Activated T-cell treated with anti-CD3 and anti-CD28 coated beads, Interleukin-2, amount 50 U/mL, for 1 hour (primary cell): ENCODE results near the gene SH3GL2.

Experiments
- DNase-seq: peaks from one replicate; pipeline ENCODE4 v3.0.0-alpha.2; 2020

Gene SH3GL2

DNA sequence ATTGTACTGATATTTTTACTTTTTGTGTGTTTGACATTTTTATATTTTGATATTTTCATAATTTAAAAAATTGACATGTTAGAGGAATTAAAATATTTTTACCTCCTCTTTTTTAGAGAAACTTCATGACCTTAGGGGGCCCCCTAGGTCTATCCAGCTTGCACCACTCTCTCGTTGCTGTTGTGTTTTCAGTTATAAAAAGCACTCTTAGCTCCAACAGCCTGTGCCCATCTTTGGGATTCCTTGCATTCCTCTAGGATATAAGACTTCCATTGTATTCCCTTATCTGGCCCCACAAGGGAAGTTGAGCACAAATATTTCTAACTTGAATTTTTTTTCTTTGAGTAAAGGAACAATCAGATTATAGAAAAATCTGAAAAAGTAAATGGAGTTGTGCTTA lies 245.3 kb downstream of the SH3GL2 start:
- no peak for DNase-seq

DNA sequence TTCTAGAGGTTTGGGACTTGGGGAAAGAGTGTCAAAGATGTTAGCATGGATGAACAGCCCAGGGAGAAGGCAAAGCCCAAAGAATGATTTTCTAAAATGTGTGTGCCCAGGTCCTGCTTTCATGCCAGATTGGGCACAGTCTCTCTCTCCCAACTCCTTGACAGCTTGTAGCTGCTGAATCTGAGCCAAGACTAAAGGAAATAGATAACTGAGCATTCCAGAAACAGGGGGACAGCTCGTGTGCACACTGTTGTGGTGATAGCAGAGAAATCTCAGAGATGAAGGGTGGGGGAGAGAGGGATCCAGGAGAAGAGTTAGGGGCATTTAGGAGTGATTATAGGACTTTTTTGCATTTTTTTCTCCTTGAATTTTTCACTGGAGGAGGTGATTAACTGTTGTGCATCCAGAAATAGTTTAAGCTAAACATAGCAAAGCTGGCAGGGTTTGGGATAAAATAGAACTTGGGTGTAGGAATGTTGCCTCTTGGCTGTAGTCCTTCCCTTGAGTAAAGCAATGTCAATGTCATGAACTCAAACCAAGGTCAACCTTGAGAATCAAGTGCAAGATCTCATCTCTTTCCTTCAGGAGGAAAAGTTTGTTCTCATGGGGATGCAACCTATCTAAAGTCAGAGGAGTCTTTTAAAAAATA lies 245.9 kb downstream of the SH3GL2 start:
- DNase-seq: no peak

DNA sequence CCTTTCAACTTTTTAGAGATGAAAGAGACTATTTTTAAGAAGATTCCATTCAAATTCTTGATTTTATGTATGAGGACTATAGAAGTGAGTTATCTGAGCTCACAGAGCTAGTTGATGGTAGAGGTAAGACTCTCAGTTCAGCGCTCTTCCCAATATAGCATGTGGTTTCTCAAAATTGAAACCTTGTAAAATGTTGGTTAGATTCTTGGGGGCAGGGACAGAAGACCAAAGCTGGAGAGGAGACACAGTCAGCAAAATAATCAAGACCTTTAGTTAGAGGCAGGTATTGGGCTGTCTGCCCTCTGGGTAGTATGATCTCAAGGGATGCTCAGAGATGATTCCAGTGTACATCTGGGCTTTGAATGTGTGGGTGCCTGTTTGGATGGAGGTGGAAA lies 246.4 kb downstream of the SH3GL2 start:
- DNase-seq: no peak

DNA sequence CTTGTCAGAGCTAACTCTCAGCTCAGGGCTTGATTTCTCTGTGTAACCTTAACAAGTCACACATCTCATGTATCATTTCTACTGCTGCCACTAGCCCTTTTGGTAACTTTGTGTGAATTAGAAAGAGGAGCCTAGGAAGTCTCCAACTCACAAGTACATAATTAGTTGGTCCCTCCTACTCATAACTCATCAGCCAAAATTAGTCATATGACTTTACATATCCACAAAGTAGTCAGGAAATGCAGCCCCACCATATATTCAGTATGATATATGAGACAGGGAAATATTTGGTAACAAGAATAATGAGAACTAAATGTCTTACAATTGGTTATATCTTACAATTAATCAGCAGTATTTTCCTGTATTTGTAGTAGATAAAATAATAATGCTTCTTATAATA lies 250.2 kb downstream of the SH3GL2 start:
- DNase-seq: no peak

DNA sequence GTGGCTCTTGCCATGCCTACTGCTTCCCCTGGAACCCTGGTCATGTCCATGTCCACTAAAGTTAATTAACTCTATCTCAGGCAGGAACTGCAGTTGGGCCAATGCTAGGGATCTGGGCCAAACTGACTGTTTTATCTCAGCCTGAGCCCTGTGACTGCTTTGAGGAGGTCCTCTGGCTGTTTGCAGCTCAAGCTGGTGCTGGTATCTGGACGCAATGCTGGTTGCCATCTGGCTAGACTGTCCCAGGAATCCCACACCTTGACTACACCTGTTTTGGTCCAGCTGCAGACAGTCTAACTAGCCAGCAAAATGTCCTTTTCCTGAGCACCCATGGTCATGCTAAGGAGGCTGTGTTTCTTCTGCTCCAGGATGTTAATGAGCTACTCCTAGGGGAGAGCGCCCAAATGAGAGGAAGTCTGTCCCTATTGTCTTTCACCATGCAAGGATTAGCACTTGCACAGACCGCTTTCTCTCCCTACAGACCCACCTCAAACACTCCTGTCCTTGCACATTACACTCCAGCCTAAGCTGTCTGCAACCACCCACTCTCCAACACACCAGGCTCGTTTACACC lies 251.0 kb downstream of the SH3GL2 start:
- DNase-seq: no peak

DNA sequence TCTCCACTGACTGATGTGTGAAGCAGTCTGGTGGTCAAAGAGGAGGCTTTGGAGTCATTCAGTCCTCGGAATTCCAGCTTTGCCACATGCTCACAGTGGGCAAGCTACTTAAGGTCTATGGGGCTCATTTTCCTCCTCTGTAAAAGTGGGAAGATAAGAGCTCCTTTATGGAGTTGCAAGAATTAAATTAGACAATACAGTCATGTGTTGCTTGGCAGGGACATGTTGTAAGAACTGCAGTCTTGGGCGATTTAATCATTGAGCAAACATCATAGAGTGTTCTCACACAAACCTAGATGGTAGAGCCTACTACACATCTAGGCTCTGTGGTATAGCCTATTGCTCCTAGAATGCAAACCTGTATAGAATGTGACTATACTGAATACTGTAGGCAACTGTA lies 253.9 kb downstream of the SH3GL2 start:
- no peak for DNase-seq

DNA sequence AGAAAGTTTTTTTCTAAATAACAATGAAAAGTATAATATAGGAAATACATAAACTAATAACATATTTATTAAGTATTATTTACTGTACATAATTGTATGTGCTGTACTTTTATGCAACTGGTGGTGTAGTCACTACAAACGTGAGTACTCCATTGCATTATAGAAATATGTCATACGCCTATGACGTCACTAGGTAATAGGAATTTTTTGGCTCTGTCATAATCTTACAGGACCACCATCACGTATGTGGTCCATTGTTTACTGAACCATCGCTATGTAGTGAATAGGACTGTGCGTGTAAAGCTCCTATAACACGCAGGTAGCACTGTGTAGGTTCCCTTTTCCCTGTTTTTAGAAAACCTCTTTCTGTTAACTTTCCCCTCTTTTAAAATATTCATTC lies 255.0 kb downstream of the SH3GL2 start:
- DNase-seq: no peak

DNA sequence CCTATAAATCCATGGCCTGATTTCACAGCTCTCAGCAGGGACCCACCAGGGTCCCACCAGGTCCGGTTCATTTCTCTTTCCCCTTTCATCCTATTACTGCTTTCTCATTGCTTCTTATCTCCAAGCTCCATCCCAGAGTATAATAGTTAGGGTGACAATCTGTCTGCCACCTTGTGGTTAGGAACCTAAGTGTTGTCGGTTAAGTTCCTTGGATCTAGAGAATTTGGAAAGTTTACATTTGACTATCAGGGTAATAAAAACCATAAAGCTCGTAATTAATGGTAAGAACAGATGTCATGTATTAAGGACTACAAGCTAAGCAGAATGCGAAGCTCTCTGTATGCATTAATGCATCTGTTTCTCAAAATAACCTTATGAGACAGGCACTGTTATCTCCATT lies 259.1 kb downstream of the SH3GL2 start:
- DNase-seq: no peak

DNA sequence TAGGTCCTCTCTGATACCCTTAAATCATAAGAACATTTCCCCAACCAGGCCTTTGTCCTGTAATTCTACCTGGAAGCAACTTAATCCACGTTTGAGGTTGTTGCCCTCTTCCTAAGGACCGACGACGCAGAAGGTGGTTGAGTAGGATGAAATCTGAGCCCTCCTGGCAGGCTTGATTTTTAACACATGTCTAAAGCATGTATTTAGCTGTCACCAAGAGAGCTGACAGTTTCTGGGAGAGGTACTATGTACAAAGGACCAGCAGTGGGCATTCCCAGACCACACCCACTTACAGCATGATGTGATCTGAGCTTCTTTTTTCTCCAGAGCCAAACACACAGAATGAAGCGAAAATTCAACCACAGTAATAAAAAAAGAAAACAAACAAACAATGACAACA lies 260.9 kb downstream of the SH3GL2 start:
- DNase-seq: no peak

DNA sequence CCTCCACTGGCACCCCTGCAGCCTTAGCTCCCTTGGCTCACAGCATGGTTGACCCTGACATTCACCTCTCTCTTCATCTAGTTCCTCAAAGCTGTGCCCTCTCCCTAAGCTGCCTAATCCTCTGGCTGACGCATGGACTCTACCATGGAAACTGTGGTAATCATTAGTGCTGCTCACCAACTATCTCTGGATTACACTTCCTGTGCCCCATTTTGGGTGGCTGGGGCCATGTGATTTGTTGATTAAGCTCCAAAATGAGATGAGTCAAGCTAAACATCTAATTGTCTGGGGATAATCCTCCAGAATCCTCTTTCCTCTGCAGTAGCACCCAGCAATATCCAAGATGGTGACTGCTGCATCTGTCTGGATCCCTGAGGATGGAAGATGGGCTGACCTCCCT lies 264.4 kb downstream of the SH3GL2 start:
- no peak for DNase-seq
